ENCODE data around the gene MTAP.

Gene MTAP

DNA sequence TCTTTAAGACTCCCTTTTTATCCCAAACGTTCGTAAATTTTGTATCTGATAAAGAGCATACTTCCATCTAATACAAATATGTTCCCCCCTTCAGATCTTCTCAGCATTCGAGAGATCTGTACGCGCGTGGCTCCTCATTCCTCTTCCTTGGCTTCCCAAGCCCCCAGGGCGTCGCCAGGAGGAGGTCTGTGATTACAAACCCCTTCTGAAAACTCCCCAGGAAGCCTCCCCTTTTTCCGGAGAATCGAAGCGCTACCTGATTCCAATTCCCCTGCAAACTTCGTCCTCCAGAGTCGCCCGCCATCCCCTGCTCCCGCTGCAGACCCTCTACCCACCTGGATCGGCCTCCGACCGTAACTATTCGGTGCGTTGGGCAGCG lies 171.9 kb downstream of the MTAP start:
- no peak for DNase-seq

GRCh38 chr9:21974722-21975409 lies 172.4 kb downstream of the MTAP start:
- DNase-seq, result peak; percentile 46

DNA sequence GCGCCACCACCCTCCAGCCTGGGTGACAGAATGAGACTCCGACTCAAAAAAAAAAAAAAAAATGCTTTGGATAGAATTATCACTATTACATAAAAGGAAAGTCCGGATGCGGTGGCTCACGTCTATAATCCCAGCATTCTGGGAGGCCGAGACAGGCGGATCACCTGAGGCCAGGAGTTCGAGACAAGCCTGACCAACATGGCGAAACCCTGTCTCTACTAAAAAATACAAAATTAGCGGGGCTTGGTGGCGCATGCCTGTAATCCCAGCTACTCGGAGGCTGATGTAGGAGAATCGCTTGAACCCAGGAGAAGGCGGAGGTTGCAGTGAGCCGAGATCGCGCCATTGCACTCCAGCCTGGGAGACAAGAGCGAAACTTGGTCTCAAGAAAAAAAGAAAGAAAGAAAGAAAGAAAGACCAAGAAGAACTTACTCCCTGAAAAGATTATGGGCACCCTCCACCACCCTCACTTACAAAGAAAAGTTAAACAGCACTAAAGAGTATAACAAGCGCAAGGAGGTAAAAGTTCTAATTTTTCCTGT lies 174.0 kb downstream of the MTAP start:
- DNase-seq, result no peak

DNA sequence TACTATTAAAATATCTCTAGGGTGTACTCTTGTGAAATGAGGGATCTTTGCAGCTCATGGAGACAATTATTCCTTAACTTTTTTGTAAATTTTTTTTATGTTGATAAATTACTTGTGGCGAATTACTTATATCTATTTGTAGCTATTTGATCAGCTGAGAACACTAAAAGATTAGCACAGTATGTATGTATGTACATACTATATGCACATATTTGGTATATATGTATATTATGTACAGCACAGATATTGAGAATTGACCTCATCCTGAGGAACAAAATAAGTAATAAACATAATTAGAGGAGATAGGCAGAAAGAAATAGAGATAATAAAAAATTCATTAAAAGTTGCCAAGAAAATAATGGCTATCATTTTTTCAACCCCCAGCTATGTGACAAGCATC lies 180.0 kb downstream of the MTAP start:
- no peak for DNase-seq

- no peak for DNase-seq
These were observed 180.6 kb downstream of the MTAP start for GRCh38 chr9:21982861-21983560.

GRCh38 chr9:21983561-21983935 lies 181.1 kb downstream of the MTAP start:
- DNase-seq, result no peak

- no peak for DNase-seq
These were observed 181.7 kb downstream of the MTAP start for GRCh38 chr9:21984101-21984500.

DNA sequence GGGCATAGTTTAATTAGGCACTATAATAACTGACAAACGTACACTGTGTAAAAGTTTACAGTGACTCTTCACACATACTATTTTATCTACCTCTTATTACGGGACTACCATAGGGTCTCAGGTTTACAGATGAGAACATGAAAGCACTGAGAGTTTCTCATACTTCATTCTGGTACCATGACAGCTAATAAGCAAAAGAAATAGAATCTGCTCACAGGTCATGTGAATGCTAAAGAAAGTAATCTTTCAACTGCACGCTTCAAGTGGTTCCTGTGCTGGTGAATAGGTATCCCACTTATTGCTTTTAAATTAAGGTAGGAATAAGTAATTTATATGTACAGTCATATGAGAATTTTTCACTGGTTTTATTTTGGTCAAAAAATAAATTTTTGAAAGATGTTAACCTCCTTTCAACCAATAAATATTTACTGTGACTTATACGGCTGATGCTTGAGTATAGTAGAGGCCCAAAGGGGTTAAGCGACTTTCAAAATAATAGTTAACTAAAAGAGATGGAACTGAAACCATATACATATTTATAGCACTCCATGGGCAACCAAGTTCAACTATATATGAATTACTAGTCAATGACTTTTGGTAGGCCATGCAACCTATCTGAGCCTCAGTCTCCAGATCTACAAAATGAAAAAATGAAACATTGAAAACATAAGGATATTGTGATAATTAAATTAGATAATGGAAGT lies 183.7 kb downstream of the MTAP start:
- DNase-seq, result no peak

All from CD4-positive, alpha-beta T cell treated with Interleukin-12 subunit alpha and Interleukin-12 subunit beta, for 1 hour (primary cell).